HG03108 (cell line): ENCODE measurements around the gene GPSM1.

ENCODE experiments used
- ATAC-seq: cut with Tn5 transposase; IDR thresholded peaks from one replicate; pipeline ENCODE4 v1.9.1; 2021; ENCODE audit warnings: moderate library complexity; ENCODE audit not compliant: unreplicated experiment

Gene GPSM1

DNA sequence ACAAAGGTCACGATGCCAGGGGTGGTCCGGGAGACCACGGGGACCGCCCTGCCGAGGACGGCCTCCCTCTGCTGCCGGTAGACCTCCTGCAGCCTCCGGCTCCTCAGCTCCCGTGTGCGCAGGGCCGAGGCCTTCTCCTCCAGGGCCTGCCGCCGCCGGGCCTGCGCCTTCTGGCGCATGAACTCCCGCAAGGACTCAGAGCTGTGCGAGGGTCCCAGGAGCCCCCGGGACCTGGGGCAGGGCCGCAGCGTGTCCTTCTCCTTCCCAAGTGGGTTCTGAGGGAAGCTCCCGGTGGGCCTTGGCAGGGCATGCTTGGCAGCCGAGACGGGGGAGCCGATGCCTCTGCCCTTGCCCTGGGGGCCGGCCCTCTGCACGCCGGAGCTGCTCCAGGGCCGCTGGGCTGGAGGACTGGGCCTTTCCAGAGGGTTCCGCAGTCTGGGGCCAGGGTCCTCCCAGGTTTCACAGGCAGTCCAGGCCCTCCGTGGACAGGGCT, 36.8 kb upstream of the GPSM1 start:
- no peak for ATAC-seq

DNA sequence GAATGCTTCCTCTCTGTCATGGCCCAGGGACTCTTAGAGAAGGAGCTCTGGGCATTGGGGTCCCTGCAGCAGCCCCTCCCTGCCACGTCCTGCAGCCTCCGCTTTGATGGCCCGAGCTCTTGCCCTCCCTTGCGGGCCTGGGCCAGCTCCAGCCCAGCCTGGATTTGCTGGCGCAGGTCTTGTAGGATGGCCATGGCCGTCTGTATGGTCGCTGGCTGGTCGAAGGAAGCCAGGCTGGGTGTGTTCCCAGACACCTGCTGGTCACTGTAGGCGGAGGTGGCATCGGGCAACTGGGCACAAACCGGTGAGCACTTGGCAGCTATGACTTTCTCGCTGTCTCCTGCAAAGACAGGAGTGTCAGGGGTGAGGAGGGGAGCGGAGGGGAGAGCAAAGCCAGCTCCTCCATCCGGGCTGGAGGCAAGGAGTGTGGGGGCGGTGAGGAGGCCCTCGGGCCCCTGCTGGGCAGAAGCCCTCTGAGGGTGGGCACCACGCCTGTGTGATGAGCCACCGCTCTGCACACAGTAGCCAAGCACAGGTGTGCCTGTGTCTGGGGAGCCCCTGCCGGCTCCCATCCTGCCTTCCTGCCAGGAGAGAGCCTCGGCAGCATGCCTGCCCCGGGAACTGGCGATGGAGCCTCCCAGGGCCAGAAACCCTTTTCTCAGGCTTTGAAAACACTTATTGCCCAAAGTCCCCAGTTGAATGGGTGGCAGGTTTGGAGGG, 35.9 kb upstream of the GPSM1 start:
- ATAC-seq = no peak

GRCh38 chr9:136292026-136292538, 35.3 kb upstream of the GPSM1 start:
- ATAC-seq = no peak

DNA sequence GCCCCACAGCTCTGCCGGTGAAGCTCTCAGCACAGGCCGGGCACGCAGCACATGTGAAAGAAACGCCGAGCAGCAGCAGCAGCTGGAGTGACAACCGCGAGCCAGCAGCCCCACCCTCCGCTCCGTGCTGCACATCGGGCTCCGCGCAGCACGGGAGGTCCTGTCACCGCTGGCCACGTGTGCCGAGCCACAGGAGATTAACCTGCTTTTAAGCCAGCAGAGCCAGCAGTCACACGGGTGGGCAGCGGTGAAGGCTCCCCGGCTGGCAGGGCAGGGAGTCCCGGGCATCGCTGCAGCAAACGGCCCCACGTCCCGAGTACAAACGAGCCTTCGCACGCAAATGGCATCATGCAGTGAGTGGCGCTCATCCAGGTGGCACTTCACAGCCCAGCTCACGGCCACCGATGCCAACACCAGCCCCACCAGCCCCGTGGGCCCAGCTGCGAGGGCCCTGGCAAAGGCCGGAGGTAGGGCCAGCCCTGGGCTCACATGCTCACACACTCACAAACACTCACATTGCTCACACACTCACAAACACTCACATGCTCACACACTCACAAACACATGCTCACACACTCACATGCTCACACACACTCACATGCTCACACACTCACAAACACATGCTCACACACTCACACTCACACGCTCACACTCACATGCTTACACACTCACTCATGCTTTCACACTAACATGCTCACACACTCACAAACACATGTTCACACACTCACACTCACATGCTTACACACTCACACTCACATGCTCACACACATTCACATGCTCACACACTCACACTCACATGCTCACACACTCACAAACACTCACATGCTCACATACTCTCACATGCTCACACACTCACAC, 34.5 kb upstream of the GPSM1 start:
- ATAC-seq = no peak

DNA sequence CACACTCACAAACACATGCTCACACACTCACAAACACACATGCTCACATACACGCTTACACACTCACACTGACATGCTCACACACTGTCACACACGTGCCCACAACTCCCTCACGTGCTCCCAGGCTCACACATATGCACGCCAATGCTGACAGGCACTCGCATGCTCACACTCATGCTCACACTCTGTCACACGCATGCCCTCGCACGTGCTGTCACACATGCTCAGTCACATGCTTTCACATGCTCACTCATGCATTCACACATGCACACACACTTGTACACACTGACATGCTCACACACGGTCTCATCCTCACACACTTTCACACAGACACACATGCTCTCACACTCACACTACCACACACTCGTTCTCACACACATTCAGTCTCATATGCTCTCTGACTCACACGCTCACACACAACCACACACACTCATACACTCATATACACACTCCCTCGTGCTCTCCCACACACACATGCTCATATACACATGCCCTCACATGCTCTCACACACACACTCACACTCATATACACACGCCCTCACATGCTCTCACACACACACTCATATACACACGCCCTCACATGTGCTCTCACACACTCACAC, 33.8 kb upstream of the GPSM1 start:
- ATAC-seq = no peak

DNA sequence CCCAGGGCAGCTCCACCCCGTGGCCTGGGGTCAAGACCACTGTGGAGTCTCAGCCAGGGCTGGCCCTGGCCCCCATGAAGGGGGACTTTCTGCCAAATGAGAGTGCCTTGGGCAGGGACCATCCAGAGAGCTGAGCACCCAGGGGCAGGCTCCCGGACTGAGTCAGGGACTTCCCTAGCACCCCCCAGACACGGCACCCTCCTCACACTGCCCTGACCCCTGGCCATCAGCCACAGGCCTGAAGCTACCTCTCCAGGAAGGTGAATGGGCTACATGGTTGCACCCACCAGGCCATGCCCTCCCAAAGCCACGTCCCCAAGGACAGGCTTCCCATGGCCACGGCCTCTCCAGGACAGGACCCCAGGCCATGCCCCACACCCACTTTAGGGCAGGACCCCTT, 32.9 kb upstream of the GPSM1 start:
- no peak for ATAC-seq

- ATAC-seq = no peak
These were observed 32.3 kb upstream of the GPSM1 start for GRCh38 chr9:136295055-136295454.

- no peak for ATAC-seq
These were observed 31.6 kb upstream of the GPSM1 start for GRCh38 chr9:136295542-136296433.

- no peak for ATAC-seq
These were observed 30.8 kb upstream of the GPSM1 start for GRCh38 chr9:136296434-136297015.

- no peak for ATAC-seq
These were observed 30.2 kb upstream of the GPSM1 start for GRCh38 chr9:136297016-136297691.

DNA sequence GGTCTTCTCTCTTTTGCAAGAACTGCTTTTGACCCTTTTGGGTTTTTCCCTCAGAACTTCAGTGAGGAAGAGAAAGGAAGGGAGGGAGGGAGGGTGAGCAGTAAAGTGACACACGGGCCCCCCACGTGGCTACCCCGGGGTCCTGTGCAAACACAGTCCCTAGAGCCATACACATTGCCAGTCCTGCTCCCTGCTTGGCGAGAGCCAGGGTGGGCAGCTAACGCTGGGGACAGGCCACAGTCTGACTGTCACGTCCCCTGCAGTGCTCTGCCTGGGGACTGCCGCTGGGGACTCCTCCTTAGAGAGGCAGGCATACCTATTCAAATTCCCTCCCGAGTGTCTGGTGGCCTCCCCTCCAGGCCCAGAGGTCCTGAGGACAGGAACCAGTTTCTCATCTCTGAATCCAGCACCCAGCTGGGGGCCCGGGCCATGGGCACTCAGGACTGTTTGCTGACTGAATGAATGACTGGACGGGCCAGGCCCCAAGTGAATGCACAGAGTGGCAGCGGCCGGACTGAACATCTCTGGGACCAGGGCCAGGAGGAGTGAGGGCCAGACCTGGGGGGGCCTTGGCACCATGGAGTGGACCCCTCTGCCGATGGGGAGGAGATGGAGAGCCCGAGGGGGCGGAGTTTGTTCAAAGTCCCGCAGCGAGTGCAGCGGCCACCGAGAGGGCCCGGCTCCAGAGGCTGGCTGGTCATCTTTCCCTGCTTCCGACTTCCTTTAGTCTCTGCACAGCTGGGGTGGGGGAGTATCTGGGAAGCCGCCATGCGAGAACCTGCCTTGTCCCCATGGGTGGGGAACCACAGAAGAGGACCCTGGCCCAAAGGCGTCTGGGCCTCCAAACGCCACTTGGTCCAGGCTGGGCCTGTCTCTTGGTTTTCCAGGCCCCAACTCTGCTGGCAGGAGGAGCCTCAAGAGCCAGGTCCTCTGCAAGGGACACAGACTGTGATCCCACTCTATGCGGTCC, 29.3 kb upstream of the GPSM1 start:
- no peak for ATAC-seq

DNA sequence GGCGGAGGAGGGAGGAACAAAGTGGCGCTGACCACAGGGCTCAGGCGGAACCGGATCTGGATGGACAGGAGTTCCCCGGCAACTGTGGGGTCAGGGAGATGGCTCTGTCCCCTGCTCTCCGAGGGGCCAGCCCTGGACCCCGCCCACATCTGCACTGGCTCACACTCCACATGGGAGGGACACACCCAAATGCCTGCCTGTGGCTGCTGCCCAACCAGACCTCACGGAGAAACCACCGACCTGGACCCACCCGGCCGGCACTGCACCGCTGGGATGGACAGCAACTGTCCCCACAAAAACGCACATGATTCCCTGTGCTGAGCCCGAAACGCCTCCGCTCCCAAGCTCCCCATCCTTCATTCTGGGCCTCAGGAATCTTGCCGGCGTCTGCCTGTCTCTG, 28.2 kb upstream of the GPSM1 start:
- no peak for ATAC-seq

DNA sequence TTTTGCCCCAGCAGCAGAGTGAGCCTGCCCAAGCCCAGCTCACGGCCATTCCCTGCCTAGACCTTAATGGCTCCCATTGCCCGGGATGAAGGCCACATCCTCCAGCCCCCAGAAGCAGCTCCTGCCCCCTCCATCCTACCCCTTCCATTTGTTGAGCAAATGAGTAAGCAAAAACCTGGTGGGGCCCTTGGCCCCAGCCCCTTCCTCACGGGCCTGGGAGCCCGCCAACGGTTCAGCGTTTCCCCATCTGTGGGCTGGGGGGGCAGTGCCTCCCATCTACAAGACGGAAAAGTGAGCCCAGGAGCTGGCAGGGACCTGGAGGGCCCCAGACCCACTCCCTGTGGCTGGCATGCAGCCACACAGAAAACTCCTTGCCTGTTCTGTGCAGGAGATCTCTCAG, 27.8 kb upstream of the GPSM1 start:
- no peak for ATAC-seq

DNA sequence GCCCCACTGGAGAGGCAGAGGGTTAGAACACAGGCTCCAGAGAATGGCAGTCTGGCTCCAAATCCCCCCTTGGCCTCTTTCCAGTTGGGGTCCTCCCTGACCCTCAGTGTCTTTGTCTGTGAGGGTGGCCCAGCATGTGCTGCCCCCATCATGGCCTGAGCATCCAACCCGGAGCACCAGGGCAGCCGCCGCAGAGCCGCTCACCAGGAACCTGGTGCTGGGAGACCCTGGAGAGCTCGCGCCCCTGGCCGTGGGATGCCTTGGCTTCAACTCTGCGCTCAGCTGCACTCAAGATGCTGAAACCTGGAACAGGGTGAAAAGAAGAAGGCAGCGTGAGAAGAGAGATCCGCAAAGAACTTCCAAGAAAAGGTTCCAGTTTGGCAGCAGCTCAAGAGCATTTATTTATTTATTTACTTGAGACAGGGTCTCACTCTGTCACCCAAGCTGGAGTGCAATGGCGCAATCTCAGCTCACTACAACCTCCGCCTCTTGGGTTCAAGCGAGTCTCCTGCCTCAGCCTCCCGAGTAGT, 27.3 kb upstream of the GPSM1 start:
- no peak for ATAC-seq

GRCh38 chr9:136300866-136301265, 26.5 kb upstream of the GPSM1 start:
- no peak for ATAC-seq

- ATAC-seq = no peak
These were observed 24.8 kb upstream of the GPSM1 start for GRCh38 chr9:136302527-136302926.

DNA sequence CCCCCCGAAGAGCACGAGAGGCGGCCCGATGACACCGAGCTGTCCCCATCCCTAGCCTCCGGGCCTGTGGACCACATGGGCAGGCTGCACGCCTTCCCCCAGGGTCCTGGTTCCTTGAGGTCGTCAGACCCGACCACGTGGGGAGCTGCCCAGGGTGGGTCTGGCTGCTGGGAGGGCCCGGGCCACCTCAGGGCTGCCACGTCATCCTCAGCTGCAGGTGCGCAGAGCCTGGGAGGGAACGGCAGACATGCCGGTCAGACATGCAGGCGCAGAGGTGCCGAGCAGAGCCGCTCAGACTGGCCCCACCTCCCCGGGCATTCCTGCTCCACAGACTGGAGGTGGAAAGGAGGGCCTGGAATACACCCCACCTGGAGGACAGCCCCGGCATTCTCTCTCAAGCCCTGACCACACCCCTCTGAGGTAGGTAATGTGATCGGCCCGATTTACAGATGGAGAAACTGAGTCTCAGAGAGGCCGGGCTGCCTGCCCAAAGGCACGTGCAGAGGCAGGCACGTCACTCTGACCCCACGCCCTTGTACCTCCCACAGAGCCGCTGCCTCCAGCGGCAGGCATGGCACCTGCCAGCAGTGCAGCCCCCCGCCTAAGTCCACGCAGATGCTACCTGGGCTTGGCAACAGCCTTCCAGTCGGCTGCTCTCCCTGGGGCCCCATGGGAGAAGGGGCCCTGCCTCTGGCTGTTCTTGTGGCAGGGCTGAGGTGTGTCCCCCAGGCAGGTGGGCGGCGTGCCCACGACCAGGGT, 24.1 kb upstream of the GPSM1 start:
- no peak for ATAC-seq
